ENCODE results near the gene PSMD10.

The PSMD10 gene

DNA sequence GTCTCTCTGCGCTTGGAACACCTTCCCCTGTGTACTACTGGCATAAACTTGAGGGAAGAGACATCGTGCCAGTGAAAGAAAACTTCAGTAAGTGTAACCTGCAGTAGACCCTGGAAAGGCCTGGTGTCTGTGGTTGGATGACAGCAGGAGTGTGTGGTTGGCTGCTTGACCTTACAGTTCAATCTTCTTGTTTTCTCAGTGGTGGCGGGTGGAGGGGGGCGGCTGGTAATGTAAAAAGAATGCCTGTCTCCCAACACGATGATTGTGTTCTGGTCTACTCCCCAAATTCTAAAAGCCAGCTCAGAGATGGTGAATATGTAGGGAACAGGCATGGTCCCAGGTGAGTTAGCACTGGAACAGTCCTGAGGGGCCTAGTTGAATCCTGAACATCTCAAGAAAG is 18.6 kb downstream of the PSMD10 start:
- in situ Hi-C loops (cut with HindIII; ENCODE audit: low sequenced_read_pairs): no loop called here

DNA sequence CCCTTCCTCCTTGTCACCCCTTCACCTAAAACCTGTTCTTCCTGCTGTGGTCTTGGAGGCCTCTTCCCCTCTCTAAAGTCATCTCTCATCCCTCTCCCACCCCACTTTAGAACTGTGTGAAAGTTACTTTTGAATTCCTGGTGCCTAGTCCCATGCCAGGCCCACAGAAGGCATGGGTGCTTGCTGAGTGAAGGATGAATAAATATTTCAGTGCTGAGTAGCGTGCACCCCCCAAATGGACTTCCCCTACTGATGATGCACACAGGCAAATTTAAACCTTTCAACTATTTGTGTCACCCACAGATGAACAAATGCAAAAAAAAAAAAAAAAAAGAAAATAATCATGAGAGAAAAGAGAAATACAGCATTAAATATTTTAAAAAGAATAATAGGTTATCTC is 19.8 kb downstream of the PSMD10 start:
- in situ Hi-C loops (cut with HindIII; ENCODE audit: low sequenced_read_pairs): no loop called here

DNA sequence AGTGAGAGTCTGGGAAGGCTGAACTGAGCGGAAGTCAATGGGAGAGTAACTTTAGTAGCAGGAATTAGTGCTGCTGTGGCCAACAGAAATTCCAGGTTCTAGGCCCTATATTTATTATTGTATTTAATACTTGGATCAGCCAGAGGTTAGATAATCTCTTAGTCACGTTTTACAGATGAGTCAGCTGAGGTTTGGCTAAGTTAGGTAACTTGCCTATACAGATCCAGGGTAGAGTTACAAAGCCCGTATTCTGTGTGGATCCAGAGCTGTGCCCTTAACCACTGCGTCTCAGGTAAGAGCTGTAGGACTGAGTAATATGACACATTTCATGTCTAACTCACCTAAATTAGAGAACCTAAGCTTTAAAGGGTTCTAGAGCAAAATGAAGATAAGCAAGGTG is 20.5 kb downstream of the PSMD10 start:
- in situ Hi-C loops (cut with HindIII; ENCODE audit: low sequenced_read_pairs): no loop called here

DNA sequence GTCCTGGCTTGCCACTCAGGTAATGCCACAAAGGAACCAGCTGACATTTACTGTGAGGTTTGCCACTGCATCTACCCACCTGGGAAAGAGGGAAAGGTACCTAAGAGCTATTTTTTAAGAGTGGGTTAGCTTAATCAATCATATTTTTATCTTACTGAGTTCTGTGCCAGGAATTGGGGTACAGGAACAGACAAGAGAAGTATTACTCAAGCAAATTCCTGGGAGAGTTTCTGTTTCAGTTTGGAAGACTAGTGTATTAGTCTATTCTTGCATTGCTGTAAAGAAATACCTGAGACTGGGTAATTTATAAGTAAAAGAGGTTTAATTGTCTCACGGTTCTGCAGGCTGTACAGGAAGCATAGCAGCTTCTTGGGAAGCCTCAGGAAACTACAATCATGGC is 23.2 kb downstream of the PSMD10 start:
- in situ Hi-C loops (cut with HindIII; ENCODE audit: low sequenced_read_pairs): no loop called here

DNA sequence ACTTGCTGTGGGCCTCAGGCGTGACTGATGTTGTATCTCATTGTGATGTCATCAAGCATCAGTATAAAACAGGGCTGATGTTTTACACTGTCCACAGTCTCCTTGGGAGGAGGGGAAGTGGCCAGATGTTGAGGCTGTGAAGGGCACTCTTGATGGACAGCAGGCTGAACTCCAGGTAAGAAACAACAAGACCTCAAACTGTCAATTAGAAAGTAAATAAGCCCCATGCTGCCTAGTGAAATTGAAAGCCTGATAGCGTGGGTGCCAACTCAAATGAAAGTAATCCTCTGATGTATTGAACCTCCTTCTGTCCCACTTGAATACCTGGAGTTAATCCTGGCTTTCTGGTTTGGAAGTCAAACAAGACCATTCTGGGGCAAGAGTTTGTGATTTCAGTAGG is 26.7 kb downstream of the PSMD10 start:
- in situ Hi-C loops (cut with HindIII; ENCODE audit: low sequenced_read_pairs): no loop called here

DNA sequence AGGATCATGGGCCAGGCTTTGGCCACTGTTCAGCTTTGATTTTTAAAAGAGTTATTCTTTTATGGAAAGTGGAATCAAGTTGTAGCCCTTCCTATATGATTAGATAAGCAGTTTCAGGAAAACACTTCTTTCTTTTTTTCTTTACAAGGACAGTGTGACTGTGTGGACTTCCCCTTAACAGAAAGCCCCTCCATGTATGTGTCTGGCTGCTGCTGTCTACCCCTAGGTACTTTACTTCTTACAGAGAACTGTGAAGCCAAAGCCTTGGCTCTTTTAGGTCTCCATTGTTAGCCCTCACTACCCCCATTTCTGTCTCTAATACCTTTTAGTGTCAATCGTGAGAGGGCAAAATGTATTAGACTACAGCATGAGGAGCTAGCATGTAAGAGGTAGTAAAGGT is 27.3 kb downstream of the PSMD10 start:
- in situ Hi-C loops (cut with HindIII; ENCODE audit: low sequenced_read_pairs): no loop called here

DNA sequence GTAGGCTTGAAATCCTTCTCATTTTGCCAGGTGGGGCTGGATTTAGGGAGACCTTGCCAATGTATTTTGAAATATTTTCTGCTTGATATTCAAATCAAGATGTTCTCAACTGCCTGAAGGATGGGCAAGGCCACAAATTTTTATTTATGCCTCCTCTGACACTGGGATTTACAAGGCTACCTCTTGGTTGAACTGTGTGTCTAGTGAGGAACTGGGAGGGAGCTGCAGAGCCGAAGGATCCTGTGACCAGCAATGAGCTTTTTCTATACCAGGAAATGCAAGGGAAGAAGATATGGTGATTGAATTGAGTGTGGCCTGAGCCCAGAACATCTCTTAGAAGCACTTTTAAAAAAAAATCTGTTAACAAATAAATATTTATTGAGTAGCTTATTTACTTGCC is 31.5 kb downstream of the PSMD10 start:
- in situ Hi-C loops (cut with HindIII; ENCODE audit: low sequenced_read_pairs): no loop called here

DNA sequence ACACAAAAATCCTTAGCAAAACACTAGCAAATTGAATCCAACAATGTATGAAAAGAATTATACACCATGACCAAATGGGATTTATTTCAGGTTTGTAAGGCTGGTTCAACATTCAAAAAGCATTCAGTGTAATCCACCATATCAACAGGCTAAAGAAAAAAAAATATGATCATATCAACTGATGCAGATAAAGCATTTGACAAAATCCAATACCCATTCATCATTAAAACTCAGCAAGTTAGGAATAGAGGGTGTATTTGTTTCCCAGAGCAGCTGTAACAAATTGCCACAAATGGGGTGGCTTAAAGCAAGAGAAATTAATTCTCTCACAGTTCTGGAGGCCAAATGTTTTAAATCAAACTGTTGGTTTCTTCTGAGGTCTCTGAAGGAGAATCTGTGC is 35.8 kb downstream of the PSMD10 start:
- in situ Hi-C loops (cut with HindIII; ENCODE audit: low sequenced_read_pairs): no loop called here

DNA sequence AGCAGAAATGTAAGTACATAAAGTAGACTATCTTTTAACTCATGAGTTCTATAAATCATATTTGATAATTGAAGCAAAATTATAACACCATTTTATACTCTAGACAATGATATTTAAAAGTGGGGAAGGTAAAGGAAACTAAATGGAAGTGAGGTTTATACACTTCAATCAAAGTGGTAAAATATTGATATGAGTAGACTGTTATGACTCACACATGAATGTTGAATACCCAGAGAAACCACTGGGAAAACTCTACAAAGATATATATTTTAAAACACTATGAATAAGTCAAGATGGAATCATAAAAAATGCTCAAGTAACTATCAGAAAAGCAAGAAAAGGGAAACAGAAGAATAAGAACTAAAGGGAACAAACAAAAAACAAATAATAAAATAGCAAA is 38.1 kb downstream of the PSMD10 start:
- in situ Hi-C loops (cut with HindIII; ENCODE audit: low sequenced_read_pairs): no loop called here

DNA sequence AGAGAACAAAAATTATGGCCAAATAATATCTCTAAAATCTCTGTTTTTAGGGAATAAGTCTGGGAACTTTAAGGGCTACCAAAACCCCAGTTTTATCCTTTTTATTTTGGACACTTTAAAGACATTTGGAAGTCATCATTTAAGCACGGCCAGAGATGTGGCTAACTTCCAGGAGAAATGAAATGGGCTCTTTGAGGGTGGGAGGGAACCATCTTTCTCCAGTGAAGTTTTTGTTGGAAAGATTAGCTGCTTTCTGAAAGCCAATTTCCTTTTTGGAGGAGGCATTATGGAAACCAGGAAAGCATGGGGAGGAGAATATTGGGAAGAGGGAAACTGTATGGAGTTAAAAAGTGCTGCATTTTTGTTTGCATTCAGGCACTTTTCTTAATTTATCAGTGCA is 41.7 kb downstream of the PSMD10 start:
- in situ Hi-C loops (cut with HindIII; ENCODE audit: low sequenced_read_pairs): no loop called here

DNA sequence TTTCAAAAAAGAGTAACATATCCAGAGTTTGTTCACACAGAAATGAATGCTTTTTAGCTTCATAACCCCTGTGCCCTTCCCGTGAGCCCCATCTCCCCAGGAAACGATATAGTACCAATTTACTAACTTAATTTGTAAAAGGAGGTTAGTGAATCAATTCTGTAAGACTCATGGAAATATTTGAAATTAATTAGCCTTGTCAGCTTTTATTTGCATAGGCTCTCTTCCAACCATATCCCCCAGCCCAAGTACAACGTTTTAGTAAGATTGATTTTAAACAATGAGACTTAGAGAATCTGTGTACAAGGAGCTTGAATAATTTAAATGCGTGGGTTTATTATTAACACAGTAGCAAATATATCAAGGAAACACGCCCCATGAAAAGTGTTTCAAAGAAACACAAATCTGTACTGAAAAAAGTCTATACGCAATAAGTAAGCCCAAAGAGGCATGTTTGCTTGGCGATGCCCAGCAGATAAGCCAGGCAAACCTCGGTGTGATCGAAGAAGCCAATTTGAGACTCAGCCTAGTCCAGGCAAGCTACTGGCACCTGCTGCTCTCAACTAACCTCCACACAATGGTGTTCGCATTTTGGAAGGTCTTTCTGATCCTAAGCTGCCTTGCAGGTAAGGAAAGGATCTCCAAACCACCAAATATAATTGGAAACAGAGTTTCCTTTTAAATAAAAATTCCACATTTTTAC is 46.6 kb downstream of the PSMD10 start, which contains the start of gene VSIG1:
VSIG1 (plus strand) TSS at position 512 of the 703 bp plus-strand sequence; CDS start at position 578, 66 bp downstream.
- in situ Hi-C loops (cut with HindIII; ENCODE audit: low sequenced_read_pairs): no loop called here

DNA sequence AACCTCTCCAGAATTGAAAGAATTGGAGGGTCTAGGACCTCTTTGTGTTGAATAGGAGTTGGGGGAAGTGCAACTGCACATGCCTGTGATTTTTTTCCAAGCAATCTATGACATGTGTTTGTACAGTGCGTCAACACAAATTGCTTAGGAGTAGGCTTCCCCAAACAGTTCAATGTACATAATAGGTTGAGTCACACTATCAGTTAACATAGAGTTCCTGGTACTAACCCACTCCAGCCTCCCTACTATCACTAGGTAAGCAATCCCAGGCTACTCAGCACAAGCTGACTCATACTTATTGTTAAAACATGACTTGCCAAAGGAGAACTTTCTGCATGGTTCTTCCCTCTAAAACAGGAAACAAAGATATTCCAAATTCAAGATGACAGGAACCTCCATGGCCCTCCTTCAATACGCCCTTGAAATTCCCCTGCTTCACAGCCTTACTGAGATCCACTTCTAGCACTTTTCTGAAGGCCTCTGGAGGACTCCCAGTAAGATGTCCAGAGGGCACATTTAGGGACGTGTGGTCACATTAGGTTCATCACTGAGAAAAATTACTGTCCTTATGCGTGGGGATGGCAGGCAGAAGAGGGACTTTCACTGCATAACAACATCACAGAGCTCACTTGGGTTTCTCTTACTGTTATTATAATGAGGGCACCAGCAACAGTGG is 54.9 kb downstream of the PSMD10 start:
- in situ Hi-C loops (cut with HindIII; ENCODE audit: low sequenced_read_pairs): no loop called here

DNA sequence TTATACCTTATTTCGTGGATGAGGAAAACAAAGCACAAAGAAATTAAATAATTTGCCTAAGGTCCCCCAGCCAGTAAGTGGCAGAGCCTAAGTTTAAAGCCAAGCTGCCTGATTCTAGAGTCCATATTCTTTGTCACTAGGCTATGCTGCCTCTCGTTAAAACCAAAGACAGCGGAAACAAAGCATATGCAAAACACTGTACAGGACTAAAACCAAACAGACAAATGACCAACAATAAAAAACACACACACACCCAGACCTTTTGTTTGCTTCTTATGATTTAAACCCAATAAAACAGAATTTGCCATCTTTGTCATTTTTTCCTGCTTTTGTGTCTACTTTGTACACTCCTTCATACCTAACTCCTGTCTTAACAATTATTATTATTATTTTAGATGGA is 56.6 kb downstream of the PSMD10 start:
- in situ Hi-C loops (cut with HindIII; ENCODE audit: low sequenced_read_pairs): no loop called here
